ENCODE results near the gene STXBP2. TPM values are rescaled to one million over a fixed set of nuclear protein-coding genes. Genes with fewer than 3 reads are reported as not detected.
"Not testable (repeated sequence)": the region's sequence is repeated elsewhere in the genome, so short reads cannot be mapped to it uniquely, and the experiment has no call there.

Gene STXBP2
- total RNA-seq, 1 donor from 2014 or later = 12.7 TPM

GRCh38 chr19:7642295-7643030 lies 5.6 kb downstream of the STXBP2 start:
- no peaks in the 10 kb centered on the region for H3K36me3 ChIP-seq
- H3K9ac ChIP-seq = no peak overlapping the region
- no peak overlapping the region for H3K27ac ChIP-seq
- no peaks in the 10 kb centered on the region for H3K9me3 ChIP-seq (ENCODE audit: low read depth)
- Mint-ChIP-seq H3K9me3 (peaks cover 2% of the 10 kb centered on the region), H3K4me1 (no peaks in the 10 kb centered on the region), H3K27ac (no peak overlapping the region), H3K4me3 (no peak overlapping the region), H3K27me3 (ENCODE audit: insufficient read depth, low read depth) (peaks cover 7% of the 10 kb centered on the region), H3K36me3 (no peaks in the 10 kb centered on the region)
- no peaks in the 10 kb centered on the region for H3K79me2 ChIP-seq (ENCODE audit: low read depth)
- H3K27me3 ChIP-seq = no peaks in the 10 kb centered on the region
- no peak for TF ChIP-seq EZH2 (IDR thresholded peaks at IDR 0.05)
- TF ChIP-seq CTCF (IDR thresholded peaks at IDR 0.05) = no peak
- TF ChIP-seq EZH2phosphoT487 (IDR thresholded peaks at IDR 0.05) = no peak
- peaks cover 11% of the 10 kb centered on the region for H3F3A ChIP-seq (ENCODE audit: low read depth)
- no peak overlapping the region for H3K4me2 ChIP-seq
- H3K4me3 ChIP-seq = no peak overlapping the region
- H3K4me1 ChIP-seq = no peaks in the 10 kb centered on the region
- H2AFZ ChIP-seq (replicated peaks) = no peak overlapping the region
- no peaks in the 10 kb centered on the region for H4K20me1 ChIP-seq (ENCODE audit: low read depth)
- no peak for DNase-seq (ENCODE audit: low spot score)

- Mint-ChIP-seq H3K27ac (no peak overlapping the region), H3K27me3 (ENCODE audit: insufficient read depth, low read depth) (peaks cover 7% of the 10 kb centered on the region), H3K4me1 (no peaks in the 10 kb centered on the region), H3K4me3 (no peak overlapping the region), H3K36me3 (no peaks in the 10 kb centered on the region), H3K9me3 (peaks cover 2% of the 10 kb centered on the region)
- no peak overlapping the region for H2AFZ ChIP-seq (replicated peaks)
- H3K4me3 ChIP-seq = no peak overlapping the region
- no peak overlapping the region for H3K9ac ChIP-seq
- no peaks in the 10 kb centered on the region for H4K20me1 ChIP-seq (ENCODE audit: low read depth)
- no peaks in the 10 kb centered on the region for H3K36me3 ChIP-seq
- TF ChIP-seq EZH2phosphoT487 (IDR thresholded peaks at IDR 0.05) (no peak), CTCF (IDR thresholded peaks at IDR 0.05) (no peak), EZH2 (IDR thresholded peaks at IDR 0.05) (no peak)
- no peak for DNase-seq (ENCODE audit: low spot score)
- H3K9me3 ChIP-seq (ENCODE audit: low read depth) = no peaks in the 10 kb centered on the region
- no peak overlapping the region for H3K27ac ChIP-seq
- H3K4me1 ChIP-seq = no peaks in the 10 kb centered on the region
- H3K4me2 ChIP-seq = no peak overlapping the region
- peaks cover 11% of the 10 kb centered on the region for H3F3A ChIP-seq (ENCODE audit: low read depth)
- no peaks in the 10 kb centered on the region for H3K79me2 ChIP-seq (ENCODE audit: low read depth)
- H3K27me3 ChIP-seq = no peaks in the 10 kb centered on the region
These were observed 6.1 kb downstream of the STXBP2 start for GRCh38 chr19:7643031-7643415.

GRCh38 chr19:7643629-7644549 lies 7.0 kb downstream of the STXBP2 start:
- not testable (repeated sequence) for DNase-seq (ENCODE audit: low spot score); H3K4me1 Mint-ChIP-seq; H3K4me3 ChIP-seq; H3K4me1 ChIP-seq; H3K36me3 ChIP-seq; H3K4me3 Mint-ChIP-seq; H3K36me3 Mint-ChIP-seq; H3K9ac ChIP-seq; H3K27ac ChIP-seq; H4K20me1 ChIP-seq (ENCODE audit: low read depth); H2AFZ ChIP-seq (replicated peaks); H3K27me3 ChIP-seq; H3K9me3 ChIP-seq (ENCODE audit: low read depth); H3K27me3 Mint-ChIP-seq (ENCODE audit: insufficient read depth, low read depth); H3K9me3 Mint-ChIP-seq; H3K27ac Mint-ChIP-seq; H3K79me2 ChIP-seq (ENCODE audit: low read depth); H3K4me2 ChIP-seq
- H3F3A ChIP-seq (ENCODE audit: low read depth) = peaks cover 11% of the 10 kb centered on the region

- no peak for DNase-seq (ENCODE audit: low spot score)
- H3K9me3 ChIP-seq (ENCODE audit: low read depth) = no peaks in the 10 kb centered on the region
- H3K9me3 Mint-ChIP-seq = peaks cover 2% of the 10 kb centered on the region
- H3K36me3 Mint-ChIP-seq = no peaks in the 10 kb centered on the region
- no peaks in the 10 kb centered on the region for H3K4me1 Mint-ChIP-seq
- H3F3A ChIP-seq (ENCODE audit: low read depth) = peaks cover 9% of the 10 kb centered on the region
- no peaks in the 10 kb centered on the region for H3K79me2 ChIP-seq (ENCODE audit: low read depth)
- no peaks in the 10 kb centered on the region for H3K27me3 ChIP-seq
- no peaks in the 10 kb centered on the region for H3K4me1 ChIP-seq
- no peak for TF ChIP-seq EZH2 (IDR thresholded peaks at IDR 0.05)
- no peak for TF ChIP-seq CTCF (IDR thresholded peaks at IDR 0.05)
- TF ChIP-seq EZH2phosphoT487 (IDR thresholded peaks at IDR 0.05) = no peak
- H4K20me1 ChIP-seq (ENCODE audit: low read depth) = no peaks in the 10 kb centered on the region
- no peak overlapping the region for H3K4me2 ChIP-seq
- H3K27me3 Mint-ChIP-seq (ENCODE audit: insufficient read depth, low read depth) = peaks cover 5% of the 10 kb centered on the region
- no peak overlapping the region for H3K4me3 Mint-ChIP-seq
- H3K27ac Mint-ChIP-seq = no peak overlapping the region
- H2AFZ ChIP-seq (replicated peaks) = no peak overlapping the region
- no peaks in the 10 kb centered on the region for H3K36me3 ChIP-seq
- no peak overlapping the region for H3K9ac ChIP-seq
- no peak overlapping the region for H3K4me3 ChIP-seq
- H3K27ac ChIP-seq = no peak overlapping the region
These were observed 7.6 kb downstream of the STXBP2 start for GRCh38 chr19:7644550-7644877.
